Measurements from ENCODE around the gene C20orf144.

GRCh38 chr20:33709905-33710541, 47.9 kb downstream of the C20orf144 start:
- TF ChIP-seq TAF1 (IDR thresholded peaks at IDR 0.05; ENCODE audit: borderline replicate concordance, insufficient read depth, low read length) (no peak), REST (IDR thresholded peaks at IDR 0.05; ENCODE audit: insufficient read depth in 1 of 2, low read depth in 2 of 2, low read length in 2 of 2) (no peak), POLR2AphosphoS5 (IDR thresholded peaks at IDR 0.05; ENCODE audit: low read depth, low read length) (no peak)

Data from PFSK-1 (cell line).